GM18505 (cell line): Measurements from ENCODE around the gene BCL2A1.

Source experiments
- ATAC-seq: cut with Tn5 transposase; IDR thresholded peaks from one replicate; pipeline ENCODE4 v1.9.1; 2021; ENCODE audit not compliant: unreplicated experiment
- POLR2A ChIP-seq: IDR thresholded peaks from 4 replicates; pipeline ENCODE4 v1.6.1; 2011; ENCODE audit warnings: borderline replicate concordance; ENCODE audit not compliant: insufficient read depth, insufficient read length; ENCODE audit errors: extremely low read depth

Gene BCL2A1

GRCh38 chr15:79914728-79915127 lies 56.3 kb downstream of the BCL2A1 start:
- no peak for TF ChIP-seq POLR2A
- ATAC-seq = no peak
